Measurements from ENCODE around the gene GMPR2. TPM values are rescaled to one million over a fixed set of nuclear protein-coding genes. Genes with fewer than 3 reads are reported as not detected.

Gene GMPR2
- total and polyA plus RNA-seq, 2 experiments from 2014 or later, result 55.0 to 70.9 TPM

DNA sequence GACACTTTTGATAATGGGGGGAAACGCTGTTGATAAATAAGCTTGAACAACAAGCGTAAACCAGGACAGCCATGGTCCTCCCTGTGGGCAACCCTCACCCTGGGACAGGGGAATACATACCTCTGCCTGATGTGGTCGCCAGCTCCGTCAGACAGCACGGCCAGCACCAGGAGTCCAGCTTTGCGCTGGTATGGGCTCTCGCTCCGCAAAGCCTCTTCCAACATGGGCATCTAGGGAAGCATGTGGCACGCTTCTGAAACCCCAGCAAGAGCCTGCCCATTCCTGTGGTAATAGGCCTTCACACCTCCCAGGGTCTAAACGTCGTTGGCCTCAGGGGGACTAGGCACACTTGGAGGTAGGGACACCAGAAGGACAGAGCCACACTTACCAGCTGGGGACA is 47.0 kb upstream of the GMPR2 start:
- H3K36me3 ChIP-seq (ENCODE audit: low read depth), result peaks cover 6% of the 10 kb centered on the region; the same call in 1 of the 2 replicates
- WGBS, 2 experiments (ENCODE audit: low coverage in 1 of 2, low lambda C conversion rate in 2 of 2, missing lambda C conversion rate in 2 of 2), result 86% methylated on average over 11 of the region's 11 CpGs
- H3K4me3 ChIP-seq, result no peak overlapping the region
- H3F3A ChIP-seq (ENCODE audit: insufficient read depth), result peaks cover 17% of the 10 kb centered on the region
- H3K27ac ChIP-seq, result no peak overlapping the region
- no peaks in the 10 kb centered on the region for H3K9me2 ChIP-seq (ENCODE audit: insufficient read depth)
- H3K79me2 ChIP-seq (ENCODE audit: insufficient read depth), result peaks cover 23% of the 10 kb centered on the region
- H3K4me2 ChIP-seq (ENCODE audit: unreplicated experiment), result no peak overlapping the region
- H2AFZ ChIP-seq, result no peak overlapping the region
- no peaks in the 10 kb centered on the region for H3K27me3 ChIP-seq (replicated peaks; ENCODE audit: insufficient read depth)
- H4K20me1 ChIP-seq (ENCODE audit: insufficient read depth), result no peaks in the 10 kb centered on the region
- TF ChIP-seq EZH2 (IDR thresholded peaks at IDR 0.05; ENCODE audit: insufficient read depth, poor library complexity, severe bottlenecking), result no peak
- TF ChIP-seq EZH2phosphoT487 (IDR thresholded peaks at IDR 0.05; ENCODE audit: insufficient read depth, low read depth), result no peak
- no peaks in the 10 kb centered on the region for H3K9me3 ChIP-seq (ENCODE audit: low read depth)
- in situ Hi-C loops (cut with MboI), result no loop called here
- DNase-seq, result no peak
- H3K4me1 ChIP-seq (ENCODE audit: insufficient read depth), result peaks cover 13% of the 10 kb centered on the region
- H3K9ac ChIP-seq, result no peak overlapping the region

DNA sequence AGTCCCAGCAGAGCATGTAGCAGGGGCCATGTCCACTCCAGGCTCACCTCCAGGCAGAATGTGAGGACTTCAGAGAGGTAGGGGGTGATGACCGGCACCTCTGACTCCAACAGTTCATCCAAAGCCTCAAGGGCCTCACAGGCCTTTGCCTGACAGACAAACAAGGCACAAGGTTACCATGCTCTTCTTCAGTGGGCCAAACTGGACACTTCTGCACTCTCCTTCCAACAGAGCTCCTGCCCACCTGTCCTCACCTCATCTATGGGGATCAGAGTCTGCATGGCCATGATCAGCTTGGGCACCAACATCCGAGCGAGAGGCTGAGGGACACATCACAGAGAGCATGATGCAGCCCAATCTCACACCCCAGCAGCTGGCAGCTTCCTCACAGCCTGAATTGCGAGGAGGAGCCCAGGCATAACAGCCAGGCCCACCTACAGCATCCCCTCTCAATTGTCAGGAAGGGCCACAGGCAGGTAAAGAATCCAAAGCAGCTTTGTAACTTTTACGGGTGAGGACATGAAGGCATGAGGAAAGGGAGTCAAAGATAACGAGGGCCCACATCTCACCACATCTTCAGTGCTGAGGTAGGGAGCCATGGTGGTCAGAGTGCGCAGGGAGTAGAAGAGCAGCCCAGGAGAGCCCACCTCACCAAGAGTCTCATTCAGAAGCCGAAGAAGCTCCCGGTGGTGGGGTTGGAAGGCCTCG is 45.7 kb upstream of the GMPR2 start:
- WGBS, 2 experiments (ENCODE audit: low coverage in 1 of 2, low lambda C conversion rate in 2 of 2, missing lambda C conversion rate in 2 of 2), result 91 to 92% methylated on average over 10 of the region's 10 CpGs
- peak overlapping the region; percentile 91 for H3K4me2 ChIP-seq (ENCODE audit: unreplicated experiment)

DNA sequence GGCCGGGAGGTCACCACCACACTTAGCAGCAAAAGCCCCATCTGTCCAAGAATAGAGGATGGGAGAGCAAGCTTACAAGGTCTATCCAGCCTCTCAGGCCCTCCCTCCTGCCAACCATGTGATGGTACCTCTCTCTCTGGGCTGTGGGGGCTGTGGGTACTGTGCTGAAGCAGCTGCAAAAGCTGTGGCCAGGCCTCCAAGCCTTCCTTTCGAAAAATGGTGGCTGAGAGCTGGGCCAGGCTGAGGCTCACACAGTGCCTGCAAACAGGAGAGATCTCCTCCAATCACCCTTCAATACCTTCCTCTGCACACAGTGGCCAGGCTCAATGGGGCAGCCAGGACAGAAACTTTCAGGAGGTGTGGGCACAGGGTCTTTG is 45.2 kb upstream of the GMPR2 start:
- H3K4me3 ChIP-seq, result peak overlapping the region; percentile 96
- peaks cover 13% of the 10 kb centered on the region for H3K4me1 ChIP-seq (ENCODE audit: insufficient read depth)
- WGBS, 2 experiments (ENCODE audit: low coverage in 1 of 2, low lambda C conversion rate in 2 of 2, missing lambda C conversion rate in 2 of 2), result 55 to 79% methylated on average over 2 of the region's 2 CpGs
- TF ChIP-seq EZH2 (IDR thresholded peaks at IDR 0.05; ENCODE audit: insufficient read depth, poor library complexity, severe bottlenecking), result no peak
- no peak for TF ChIP-seq EZH2phosphoT487 (IDR thresholded peaks at IDR 0.05; ENCODE audit: insufficient read depth, low read depth)
- no peak overlapping the region; the same call in 1 of the 2 replicates for H2AFZ ChIP-seq
- no peak for DNase-seq
- no peaks in the 10 kb centered on the region for H3K9me2 ChIP-seq (ENCODE audit: insufficient read depth)
- peaks cover 12% of the 10 kb centered on the region for H3F3A ChIP-seq (ENCODE audit: insufficient read depth)
- H3K9ac ChIP-seq, result 0 out of 2 replicates have a peak overlapping the region, but pooled peaks have one; percentile 87
- no peak overlapping the region for H3K27ac ChIP-seq
- H3K4me2 ChIP-seq (ENCODE audit: unreplicated experiment), result peak overlapping the region; percentile 91
- peaks cover 38% of the 10 kb centered on the region for H3K79me2 ChIP-seq (ENCODE audit: insufficient read depth)
- no peaks in the 10 kb centered on the region for H4K20me1 ChIP-seq (ENCODE audit: insufficient read depth)
- no peaks in the 10 kb centered on the region for H3K9me3 ChIP-seq (ENCODE audit: low read depth)
- H3K36me3 ChIP-seq (ENCODE audit: low read depth), result no peaks in the 10 kb centered on the region
- no peaks in the 10 kb centered on the region for H3K27me3 ChIP-seq (replicated peaks; ENCODE audit: insufficient read depth)
- in situ Hi-C loops (cut with MboI), result no loop called here

More for the DNA sequence above, 45.7 kb upstream of the GMPR2 start:
- peaks cover 12% of the 10 kb centered on the region for H3F3A ChIP-seq (ENCODE audit: insufficient read depth)
- TF ChIP-seq EZH2phosphoT487 (IDR thresholded peaks at IDR 0.05; ENCODE audit: insufficient read depth, low read depth) (no peak), EZH2 (IDR thresholded peaks at IDR 0.05; ENCODE audit: insufficient read depth, poor library complexity, severe bottlenecking) (no peak)
- H4K20me1 ChIP-seq (ENCODE audit: insufficient read depth), result no peaks in the 10 kb centered on the region
- peaks cover 13% of the 10 kb centered on the region for H3K4me1 ChIP-seq (ENCODE audit: insufficient read depth)
- in situ Hi-C loops (cut with MboI), result no loop called here
- no peaks in the 10 kb centered on the region for H3K9me2 ChIP-seq (ENCODE audit: insufficient read depth)
- no peaks in the 10 kb centered on the region for H3K27me3 ChIP-seq (replicated peaks; ENCODE audit: insufficient read depth)
- DNase-seq, result no peak
- H3K79me2 ChIP-seq (ENCODE audit: insufficient read depth), result peaks cover 32% of the 10 kb centered on the region
- H3K36me3 ChIP-seq (ENCODE audit: low read depth), result no peaks in the 10 kb centered on the region
- H3K4me3 ChIP-seq, result no peak overlapping the region
- H2AFZ ChIP-seq, result no peak overlapping the region
- H3K9me3 ChIP-seq (ENCODE audit: low read depth), result no peaks in the 10 kb centered on the region
- no peak overlapping the region for H3K9ac ChIP-seq
- no peak overlapping the region for H3K27ac ChIP-seq

DNA sequence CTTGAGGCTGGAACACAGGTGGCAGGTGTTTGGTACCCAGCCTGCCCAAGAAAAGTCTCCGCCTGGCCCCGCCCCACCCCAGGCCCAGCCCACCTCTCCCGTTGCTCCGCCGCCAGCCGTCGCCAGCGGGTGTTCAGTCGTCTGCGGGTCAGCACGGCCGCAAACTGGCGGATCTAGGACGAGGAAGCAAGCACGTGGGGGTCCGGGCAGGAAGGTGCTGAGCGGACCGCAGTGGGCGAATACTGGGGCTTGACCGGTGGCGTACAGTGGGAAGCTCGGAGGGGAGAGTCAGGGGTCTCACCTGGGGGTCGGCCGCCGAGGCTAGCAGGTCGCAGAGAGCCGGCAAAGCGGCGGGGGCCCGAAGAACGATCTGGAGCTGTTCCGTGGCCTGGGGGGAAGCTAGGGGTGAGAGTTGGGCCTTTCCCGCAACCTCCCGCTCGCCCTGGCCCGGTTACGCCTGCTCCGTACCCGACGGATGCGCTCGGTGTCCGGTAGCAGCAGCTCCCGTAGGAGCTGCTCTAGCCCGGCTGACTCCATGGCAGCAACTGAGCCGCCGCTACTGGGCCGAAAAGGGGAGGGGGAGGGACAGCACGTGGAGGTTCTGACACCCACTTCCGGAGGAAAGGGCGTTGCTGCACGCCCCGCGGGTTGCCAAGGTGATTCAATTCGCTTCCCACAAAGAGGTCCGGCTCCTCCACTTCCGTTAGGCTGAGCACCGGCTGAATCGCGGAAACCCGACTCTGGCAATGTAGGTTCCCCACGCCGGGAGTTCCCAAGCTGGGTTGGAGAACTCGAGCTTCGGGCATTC is 44.3 kb upstream of the GMPR2 start, which contains the start of gene IPO4:
Gene IPO4 (minus strand): TSS at position 566 of the 808 bp plus-strand sequence. CDS start 29 bp downstream, at position 537.
- Histone ChIP-seq H3K4me3 (peak within 1 kb of the TSS; percentile 96), H2AFZ (peak within 1 kb of the TSS; percentile 78), H3K36me3 (ENCODE audit: low read depth) (no peaks in the 10 kb centered on the region), H3K9me3 (ENCODE audit: low read depth) (no peaks in the 10 kb centered on the region), H3F3A (ENCODE audit: insufficient read depth) (peaks cover 12% of the 10 kb centered on the region), H3K9me2 (ENCODE audit: insufficient read depth) (no peaks in the 10 kb centered on the region), H4K20me1 (ENCODE audit: insufficient read depth) (no peaks in the 10 kb centered on the region), H3K4me1 (ENCODE audit: insufficient read depth) (peaks cover 13% of the 10 kb centered on the region), H3K9ac (peak within 1 kb of the TSS; percentile 87), H3K79me2 (ENCODE audit: insufficient read depth) (peaks cover 47% of the 10 kb centered on the region), H3K27me3 (replicated peaks; ENCODE audit: insufficient read depth) (no peaks in the 10 kb centered on the region), H3K27ac (peak within 1 kb of the TSS; percentile 68), H3K4me2 (ENCODE audit: unreplicated experiment) (peak within 1 kb of the TSS; percentile 91)
- WGBS, 2 experiments (ENCODE audit: low coverage in 1 of 2, low lambda C conversion rate in 2 of 2, missing lambda C conversion rate in 2 of 2), result 1% methylated on average over 57 to 62 of the region's 65 CpGs
- DNase-seq, result peak; percentile 99
- no peak for TF ChIP-seq EZH2 (IDR thresholded peaks at IDR 0.05; ENCODE audit: insufficient read depth, poor library complexity, severe bottlenecking)
- TF ChIP-seq EZH2phosphoT487 (IDR thresholded peaks at IDR 0.05; ENCODE audit: insufficient read depth, low read depth), result no peak
- in situ Hi-C loops (cut with MboI), result no loop called here
